ENCODE data around the gene ADGRD1. TPM values are rescaled to one million over a fixed set of nuclear protein-coding genes. Genes with fewer than 3 reads are reported as not detected.

ADGRD1 gene
- total and polyA plus RNA-seq, 12 donors, result 0.87 to 6.0 (median 1.6) TPM

DNA sequence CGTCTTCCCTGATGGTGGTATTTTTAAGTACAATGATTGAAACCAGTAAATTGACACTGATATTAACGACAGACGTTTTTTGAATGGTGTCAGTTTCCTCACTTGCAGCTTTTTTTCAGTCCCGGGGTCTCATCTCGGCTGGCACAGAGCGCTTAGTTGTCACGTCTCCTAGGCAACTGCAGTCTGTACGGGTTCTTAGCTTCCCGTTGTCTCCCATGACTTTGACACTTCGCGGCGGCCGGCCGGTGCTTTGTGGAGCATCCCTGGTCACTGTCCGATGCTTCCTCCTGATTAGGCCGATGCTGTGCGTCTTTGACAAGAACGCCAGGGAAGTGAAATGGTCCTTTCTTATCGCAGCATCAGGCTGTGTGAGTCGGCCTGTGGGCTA, 67.4 kb downstream of the ADGRD1 start:
- WGBS, 4 donors, result 72 to 79% (median 79%) methylated on average over 20 of the region's 20 CpGs
- TF ChIP-seq POLR2A (IDR thresholded peaks at IDR 0.05), result no peak
- TF ChIP-seq, protein P1, sequence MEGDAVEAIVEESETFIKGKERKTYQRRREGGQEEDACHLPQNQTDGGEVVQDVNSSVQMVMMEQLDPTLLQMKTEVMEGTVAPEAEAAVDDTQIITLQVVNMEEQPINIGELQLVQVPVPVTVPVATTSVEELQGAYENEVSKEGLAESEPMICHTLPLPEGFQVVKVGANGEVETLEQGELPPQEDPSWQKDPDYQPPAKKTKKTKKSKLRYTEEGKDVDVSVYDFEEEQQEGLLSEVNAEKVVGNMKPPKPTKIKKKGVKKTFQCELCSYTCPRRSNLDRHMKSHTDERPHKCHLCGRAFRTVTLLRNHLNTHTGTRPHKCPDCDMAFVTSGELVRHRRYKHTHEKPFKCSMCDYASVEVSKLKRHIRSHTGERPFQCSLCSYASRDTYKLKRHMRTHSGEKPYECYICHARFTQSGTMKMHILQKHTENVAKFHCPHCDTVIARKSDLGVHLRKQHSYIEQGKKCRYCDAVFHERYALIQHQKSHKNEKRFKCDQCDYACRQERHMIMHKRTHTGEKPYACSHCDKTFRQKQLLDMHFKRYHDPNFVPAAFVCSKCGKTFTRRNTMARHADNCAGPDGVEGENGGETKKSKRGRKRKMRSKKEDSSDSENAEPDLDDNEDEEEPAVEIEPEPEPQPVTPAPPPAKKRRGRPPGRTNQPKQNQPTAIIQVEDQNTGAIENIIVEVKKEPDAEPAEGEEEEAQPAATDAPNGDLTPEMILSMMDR (IDR thresholded peaks at IDR 0.05), result no peak
- Histone ChIP-seq H3K27ac (no peak overlapping the region), H3K4me3 (no peak overlapping the region), H3K4me1 (replicated peaks in 1 of 2) (no peaks in the 10 kb centered on the region), H3K36me3 (replicated peaks in 1 of 2) (no peaks in the 10 kb centered on the region), H3K27me3 (no peaks in the 10 kb centered on the region), H3K9me3 (replicated peaks in 1 of 3) (no peaks in the 10 kb centered on the region)
- intact Hi-C loops (cut with DNase I), result no loop called here
- no peak for DNase-seq

DNA sequence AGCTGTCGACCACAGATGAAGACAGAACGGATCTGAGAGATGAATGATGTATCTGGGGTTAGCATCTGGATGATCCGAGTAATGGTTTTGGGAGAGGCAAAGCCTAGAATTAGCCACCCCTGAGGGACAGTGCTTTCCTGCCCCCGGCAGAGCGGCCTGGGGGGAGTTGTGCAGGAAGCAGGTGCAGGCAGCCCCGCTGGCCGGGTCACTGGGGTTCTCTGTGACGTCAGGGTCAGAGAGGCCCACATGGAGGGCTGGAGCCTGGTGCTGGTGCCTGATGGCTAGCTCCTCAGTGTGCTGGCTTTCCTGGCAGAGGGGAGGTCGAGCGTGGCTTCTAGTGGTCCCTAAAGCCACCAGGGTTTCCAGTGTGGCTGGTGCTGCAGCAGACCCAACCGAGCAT, 70.3 kb downstream of the ADGRD1 start:
- H3K4me3 ChIP-seq, result no peak overlapping the region
- 65 to 88% (median 76%) methylated on average over 3 to 11 of the region's 11 CpGs for WGBS, 4 donors
- H3K27me3 ChIP-seq, result no peaks in the 10 kb centered on the region
- TF ChIP-seq, protein P1 (IDR thresholded peaks at IDR 0.05), result no peak
- TF ChIP-seq POLR2A (IDR thresholded peaks at IDR 0.05), result no peak
- no peaks in the 10 kb centered on the region for H3K36me3 ChIP-seq (replicated peaks in 1 of 2)
- no peak for DNase-seq
- intact Hi-C loops (cut with DNase I), result no loop called here
- H3K27ac ChIP-seq, result no peak overlapping the region
- no peaks in the 10 kb centered on the region for H3K4me1 ChIP-seq (replicated peaks in 1 of 2)
- no peaks in the 10 kb centered on the region for H3K9me3 ChIP-seq (replicated peaks in 1 of 3)

DNA sequence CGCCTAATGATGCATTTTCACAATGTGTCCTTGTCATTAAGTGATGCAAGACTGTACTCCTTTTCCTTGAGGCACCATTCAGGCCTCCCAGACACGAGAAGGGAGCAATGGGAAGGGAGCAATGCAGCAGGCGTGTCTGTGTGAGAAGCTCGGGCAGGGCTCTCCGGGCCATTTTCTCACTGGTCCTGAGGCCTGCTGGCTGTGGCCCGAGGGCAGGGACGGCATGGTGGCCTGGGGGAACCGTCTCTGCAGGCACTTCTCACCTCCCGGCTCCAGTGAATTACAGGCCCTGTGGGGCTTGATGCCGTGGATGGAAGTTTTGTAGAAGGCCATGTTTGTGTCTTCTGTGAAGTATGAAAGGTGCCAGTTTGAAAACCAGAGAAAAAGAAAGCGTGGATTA, 71.0 kb downstream of the ADGRD1 start:
- intact Hi-C loops (cut with DNase I), result no loop called here
- WGBS, 4 donors, result 69 to 81% (median 80%) methylated on average over 11 of the region's 11 CpGs
- H3K27ac ChIP-seq, result no peak overlapping the region
- no peak for TF ChIP-seq POLR2A (IDR thresholded peaks at IDR 0.05)
- H3K4me3 ChIP-seq, result no peak overlapping the region
- H3K9me3 ChIP-seq (replicated peaks in 1 of 3), result no peaks in the 10 kb centered on the region
- DNase-seq, result no peak
- H3K4me1 ChIP-seq (replicated peaks in 1 of 2), result no peaks in the 10 kb centered on the region
- H3K27me3 ChIP-seq, result no peaks in the 10 kb centered on the region
- H3K36me3 ChIP-seq (replicated peaks in 1 of 2), result no peaks in the 10 kb centered on the region

DNA sequence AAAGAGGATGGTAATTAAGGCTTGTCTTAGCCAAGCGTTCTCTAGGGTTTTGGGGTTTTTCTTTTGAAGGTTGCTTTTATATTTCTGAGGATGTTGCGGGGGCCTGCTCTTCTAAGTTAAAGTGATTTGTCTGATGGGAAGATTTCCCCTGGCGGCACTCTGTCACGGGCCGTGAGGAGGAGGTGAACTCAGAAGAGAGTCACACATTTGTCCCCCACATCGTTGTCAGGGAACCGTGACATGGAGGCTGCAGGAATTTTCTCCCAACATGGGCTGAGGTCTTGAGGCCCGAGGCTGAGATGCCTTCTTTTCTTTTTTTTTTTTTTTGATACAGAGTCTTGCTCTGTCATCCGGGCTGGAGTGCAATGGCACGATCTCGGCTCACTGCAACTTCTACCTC, 71.5 kb downstream of the ADGRD1 start:
- DNase-seq, result no peak
- no peaks in the 10 kb centered on the region for H3K27me3 ChIP-seq
- H3K9me3 ChIP-seq (replicated peaks in 1 of 3), result no peaks in the 10 kb centered on the region
- 67 to 78% (median 77%) methylated on average over 11 of the region's 11 CpGs for WGBS, 4 donors
- no peak overlapping the region for H3K27ac ChIP-seq
- H3K36me3 ChIP-seq (replicated peaks in 1 of 2), result no peaks in the 10 kb centered on the region
- no peaks in the 10 kb centered on the region for H3K4me1 ChIP-seq (replicated peaks in 1 of 2)
- intact Hi-C loops (cut with DNase I), result no loop called here
- H3K4me3 ChIP-seq, result no peak overlapping the region
- TF ChIP-seq, protein P1 (IDR thresholded peaks at IDR 0.05), result no peak
- TF ChIP-seq POLR2A (IDR thresholded peaks at IDR 0.05), result no peak

DNA sequence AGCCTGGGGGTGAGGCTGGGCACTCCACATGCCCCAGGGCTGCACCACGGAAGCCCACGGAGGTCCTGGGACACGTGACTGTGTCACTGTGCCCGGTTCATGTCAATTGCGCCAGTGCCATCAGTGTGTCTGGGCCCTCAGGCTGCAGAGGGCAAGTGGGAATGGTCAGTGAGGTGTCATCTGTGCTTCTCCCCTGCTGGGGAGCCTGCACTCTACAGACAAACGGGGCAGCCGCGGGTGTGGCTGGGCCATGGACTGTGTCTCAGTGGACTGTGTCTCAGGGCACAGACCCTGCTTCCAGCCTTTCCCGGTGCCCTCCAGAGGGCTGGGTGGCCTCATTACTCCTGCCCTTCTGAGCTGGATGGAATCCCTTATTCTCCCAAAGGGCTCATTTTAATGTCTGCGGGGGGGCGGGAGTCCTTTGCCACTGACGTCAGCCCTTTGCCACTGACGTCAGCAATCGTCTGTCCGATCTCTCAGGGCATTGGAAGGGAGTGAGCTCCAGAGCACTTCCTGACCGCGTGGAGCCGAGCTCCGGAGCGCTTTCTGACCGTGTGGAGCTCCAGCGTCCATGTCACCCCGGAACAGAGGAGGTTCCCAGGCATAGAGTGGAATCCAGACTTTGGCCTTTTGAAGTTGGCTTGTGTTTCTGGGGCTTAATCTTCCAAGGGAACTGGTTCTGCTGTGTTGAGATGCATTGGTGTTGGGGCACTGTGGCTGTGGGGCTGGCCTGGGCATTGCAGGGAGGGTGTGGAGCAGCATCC, 72.4 kb downstream of the ADGRD1 start:
- no peak for DNase-seq
- Histone ChIP-seq H3K27me3 (no peaks in the 10 kb centered on the region), H3K9me3 (replicated peaks in 1 of 3) (no peaks in the 10 kb centered on the region), H3K36me3 (replicated peaks in 1 of 2) (no peaks in the 10 kb centered on the region), H3K27ac (no peak overlapping the region), H3K4me1 (replicated peaks in 1 of 2) (no peaks in the 10 kb centered on the region), H3K4me3 (no peak overlapping the region)
- 76 to 82% (median 77%) methylated on average over 12 to 23 of the region's 23 CpGs for WGBS, 4 donors
- intact Hi-C loops (cut with DNase I), result no loop called here
- TF ChIP-seq, protein P1 (IDR thresholded peaks at IDR 0.05), result no peak
